Osteocyte (in vitro differentiated cells): ENCODE measurements around the gene CADM1. TPM values are rescaled to one million over a fixed set of nuclear protein-coding genes. Genes with fewer than 3 reads are reported as not detected.

Experiments used
- DNase-seq: peaks from one replicate; pipeline ENCODE4 v3.0.0; 2021; ENCODE audit warnings: mixed read lengths; ENCODE audit not compliant: unreplicated experiment; ENCODE audit errors: extremely low spot score
- H3K27ac Mint-ChIP-seq: one replicate; pipeline ENCODE4 v1.8.0; 2021; ENCODE audit warnings: mild to moderate bottlenecking, mixed read lengths; ENCODE audit not compliant: unreplicated experiment
- H3K27me3 Mint-ChIP-seq: one replicate; pipeline ENCODE4 v1.8.0; 2021; ENCODE audit warnings: mixed read lengths; ENCODE audit not compliant: unreplicated experiment
- H3K36me3 Mint-ChIP-seq: one replicate; pipeline ENCODE4 v1.8.0; 2021; ENCODE audit warnings: mixed read lengths; ENCODE audit not compliant: unreplicated experiment
- H3K4me1 Mint-ChIP-seq: one replicate; pipeline ENCODE4 v1.8.0; 2021; ENCODE audit warnings: mixed read lengths; ENCODE audit not compliant: unreplicated experiment
- H3K4me3 Mint-ChIP-seq: one replicate; pipeline ENCODE4 v1.8.0; 2021; ENCODE audit warnings: mild to moderate bottlenecking, moderate library complexity, mixed read lengths; ENCODE audit not compliant: unreplicated experiment
- H3K9me3 Mint-ChIP-seq: one replicate; pipeline ENCODE4 v1.8.0; 2021; ENCODE audit warnings: mixed read lengths; ENCODE audit not compliant: unreplicated experiment
- total RNA-seq: library from RNA; stranded (reverse); gene quantifications from 2 replicates; pipeline ENCODE4 v1.2.1, GENCODE V29; 2021
- TF ChIP-seq, protein P1 (sequence below): fragments of 200-600 bp; sonication (generic); IDR thresholded peaks from 2 replicates; pipeline ENCODE4 v1.5.0; 2021; ENCODE audit warnings: antibody characterized with exemption, mild to moderate bottlenecking, moderate library complexity

The CADM1 gene
- total RNA-seq, 1 donor from 2014 or later = 24.2 TPM

DNA sequence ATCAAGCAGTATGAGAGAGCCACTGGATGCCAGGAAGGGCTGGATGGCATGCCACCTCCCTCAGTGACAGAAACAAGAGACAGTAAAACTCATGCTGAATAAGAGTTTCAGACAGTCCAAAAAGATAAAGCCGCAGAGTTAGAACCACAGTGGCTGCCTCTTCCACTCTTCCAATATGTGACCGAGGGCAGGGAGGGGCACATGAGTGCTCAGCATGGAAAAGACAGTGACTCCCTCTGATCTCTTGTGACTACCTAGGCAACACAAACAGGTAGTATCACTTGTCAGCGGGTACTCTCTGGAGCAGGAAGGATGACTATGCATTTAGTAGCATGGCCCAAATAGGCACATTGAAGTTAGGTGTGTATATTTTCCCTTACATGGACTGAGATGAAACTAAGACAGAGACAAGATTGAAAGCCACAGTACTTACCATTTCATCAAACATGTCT is 295.4 kb downstream of the CADM1 start:
- H3K36me3 Mint-ChIP-seq = no peaks in the 10 kb centered on the region
- TF ChIP-seq, protein P1, sequence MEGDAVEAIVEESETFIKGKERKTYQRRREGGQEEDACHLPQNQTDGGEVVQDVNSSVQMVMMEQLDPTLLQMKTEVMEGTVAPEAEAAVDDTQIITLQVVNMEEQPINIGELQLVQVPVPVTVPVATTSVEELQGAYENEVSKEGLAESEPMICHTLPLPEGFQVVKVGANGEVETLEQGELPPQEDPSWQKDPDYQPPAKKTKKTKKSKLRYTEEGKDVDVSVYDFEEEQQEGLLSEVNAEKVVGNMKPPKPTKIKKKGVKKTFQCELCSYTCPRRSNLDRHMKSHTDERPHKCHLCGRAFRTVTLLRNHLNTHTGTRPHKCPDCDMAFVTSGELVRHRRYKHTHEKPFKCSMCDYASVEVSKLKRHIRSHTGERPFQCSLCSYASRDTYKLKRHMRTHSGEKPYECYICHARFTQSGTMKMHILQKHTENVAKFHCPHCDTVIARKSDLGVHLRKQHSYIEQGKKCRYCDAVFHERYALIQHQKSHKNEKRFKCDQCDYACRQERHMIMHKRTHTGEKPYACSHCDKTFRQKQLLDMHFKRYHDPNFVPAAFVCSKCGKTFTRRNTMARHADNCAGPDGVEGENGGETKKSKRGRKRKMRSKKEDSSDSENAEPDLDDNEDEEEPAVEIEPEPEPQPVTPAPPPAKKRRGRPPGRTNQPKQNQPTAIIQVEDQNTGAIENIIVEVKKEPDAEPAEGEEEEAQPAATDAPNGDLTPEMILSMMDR = no peak
- no peak overlapping the region for H3K4me3 Mint-ChIP-seq
- H3K27me3 Mint-ChIP-seq = no peaks in the 10 kb centered on the region
- H3K4me1 Mint-ChIP-seq = no peaks in the 10 kb centered on the region
- H3K9me3 Mint-ChIP-seq = no peaks in the 10 kb centered on the region
- DNase-seq = no peak
- no peak overlapping the region for H3K27ac Mint-ChIP-seq

DNA sequence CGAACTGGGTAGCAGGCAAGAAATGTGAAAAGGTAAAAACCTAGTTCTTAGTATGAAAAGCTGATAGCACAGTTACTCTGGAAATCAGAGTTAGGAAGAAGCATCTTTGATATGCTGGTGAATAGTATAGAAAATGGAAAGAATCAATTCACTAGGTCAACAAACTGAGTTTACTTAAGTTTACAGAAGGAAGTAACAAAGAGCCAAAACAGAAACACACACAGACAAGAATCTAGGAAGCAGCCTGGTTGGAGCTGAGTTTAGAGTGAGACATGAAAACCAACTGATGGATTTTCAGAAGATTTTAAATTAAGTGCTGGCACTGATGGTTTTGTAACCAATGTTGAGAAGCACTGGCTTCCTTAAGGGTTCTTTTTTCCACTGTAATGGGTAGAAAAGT is 296.3 kb downstream of the CADM1 start:
- no peak overlapping the region for H3K4me3 Mint-ChIP-seq
- H3K4me1 Mint-ChIP-seq = peaks cover 5% of the 10 kb centered on the region
- no peak for DNase-seq
- no peak overlapping the region for H3K27ac Mint-ChIP-seq
- H3K27me3 Mint-ChIP-seq = no peaks in the 10 kb centered on the region
- H3K9me3 Mint-ChIP-seq = no peaks in the 10 kb centered on the region
- no peaks in the 10 kb centered on the region for H3K36me3 Mint-ChIP-seq
- TF ChIP-seq, protein P1 = no peak

DNA sequence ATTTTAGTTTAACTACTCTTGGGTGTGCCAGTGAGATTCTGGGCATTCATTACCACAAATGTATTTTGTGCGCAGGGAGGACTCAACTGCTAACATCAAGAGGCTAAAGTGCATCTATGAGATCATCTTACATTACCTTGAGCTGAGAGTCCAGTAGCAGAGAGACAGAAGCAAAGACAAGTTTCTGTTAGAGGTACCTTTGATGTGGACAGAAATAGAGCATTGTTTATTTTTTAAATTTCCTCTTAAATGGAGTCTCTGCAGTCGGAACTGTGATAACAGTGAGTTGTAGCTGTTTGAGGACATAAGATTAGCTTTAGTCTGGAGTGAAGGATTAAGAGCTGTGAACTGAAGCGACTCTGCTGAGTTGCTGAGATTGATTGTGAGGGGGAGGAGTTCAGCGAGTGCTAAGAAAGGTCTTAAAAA is 297.0 kb downstream of the CADM1 start:
- TF ChIP-seq, protein P1 = no peak
- Mint-ChIP-seq H3K27me3 (no peaks in the 10 kb centered on the region), H3K36me3 (no peaks in the 10 kb centered on the region), H3K27ac (no peak overlapping the region), H3K9me3 (no peaks in the 10 kb centered on the region), H3K4me3 (no peak overlapping the region), H3K4me1 (peaks cover 12% of the 10 kb centered on the region)
- DNase-seq = no peak

DNA sequence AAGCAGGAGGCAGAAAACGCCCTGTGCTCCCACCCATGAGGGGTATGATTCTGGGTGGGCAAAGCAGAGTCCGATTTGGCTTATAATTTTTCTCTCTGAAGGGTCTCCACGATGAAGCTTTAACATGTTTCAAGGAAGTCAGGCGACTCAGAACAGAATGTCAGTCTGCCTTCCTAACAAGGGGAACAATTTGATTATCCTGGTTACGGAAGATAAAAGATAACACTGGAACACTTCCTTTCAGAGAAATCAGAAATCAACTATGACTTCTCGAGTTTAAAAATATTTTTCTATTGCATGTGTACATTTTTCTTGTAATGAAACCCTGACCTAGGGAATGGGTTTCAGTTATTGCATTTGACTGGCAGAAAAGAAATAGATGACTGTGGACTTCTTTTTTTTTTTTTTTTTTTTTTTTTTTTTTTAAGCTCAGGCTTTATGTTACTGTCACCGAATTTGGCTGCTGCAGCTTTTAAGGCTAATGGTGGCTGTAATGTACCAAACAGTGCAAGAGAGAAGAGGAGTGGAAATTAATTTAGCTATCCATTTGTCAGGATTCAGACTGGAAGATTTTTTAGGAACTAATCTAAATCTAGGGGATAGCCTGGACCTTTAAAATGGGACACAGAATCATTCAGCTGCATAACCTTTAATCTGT is 297.7 kb downstream of the CADM1 start:
- TF ChIP-seq, protein P1 = no peak
- no peak for DNase-seq
- no peak overlapping the region for H3K27ac Mint-ChIP-seq
- no peaks in the 10 kb centered on the region for H3K36me3 Mint-ChIP-seq
- H3K27me3 Mint-ChIP-seq = no peaks in the 10 kb centered on the region
- no peaks in the 10 kb centered on the region for H3K9me3 Mint-ChIP-seq
- H3K4me1 Mint-ChIP-seq = peaks cover 18% of the 10 kb centered on the region
- no peak overlapping the region for H3K4me3 Mint-ChIP-seq

DNA sequence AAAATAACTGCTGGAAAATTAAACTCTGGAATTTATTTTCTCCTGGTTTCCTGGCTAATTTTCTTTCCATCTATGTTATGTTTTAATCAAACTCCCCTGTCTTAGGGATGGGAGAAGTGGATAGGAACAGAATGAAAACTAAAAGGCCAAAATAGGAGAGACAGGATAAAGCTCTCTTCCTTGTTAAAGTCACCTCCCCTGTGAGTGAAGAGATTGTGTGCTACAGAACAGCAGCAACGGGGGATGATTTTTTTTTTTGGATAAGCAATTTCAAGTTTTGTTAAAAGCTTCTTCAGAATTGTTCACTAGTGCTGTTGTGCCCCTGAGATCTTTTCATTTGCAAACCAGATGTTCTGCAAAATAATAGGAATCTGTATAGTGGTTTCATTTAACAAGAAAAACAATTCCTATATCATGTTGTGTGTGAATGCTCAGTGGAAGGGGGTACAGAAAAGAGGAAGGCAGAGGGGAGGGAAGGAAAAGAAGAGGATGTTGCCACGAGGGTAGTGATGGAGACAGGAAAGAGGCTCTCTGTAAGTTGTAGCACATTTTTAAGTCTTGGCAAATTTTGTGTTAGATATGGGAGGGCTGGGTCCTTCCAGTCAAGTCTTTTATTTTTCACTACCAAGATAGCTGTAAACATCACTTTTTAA is 301.2 kb downstream of the CADM1 start:
- no peaks in the 10 kb centered on the region for H3K27me3 Mint-ChIP-seq
- DNase-seq = no peak
- H3K36me3 Mint-ChIP-seq = no peaks in the 10 kb centered on the region
- H3K4me3 Mint-ChIP-seq = no peak overlapping the region
- TF ChIP-seq, protein P1 = no peak
- H3K4me1 Mint-ChIP-seq = peaks cover 50% of the 10 kb centered on the region
- H3K27ac Mint-ChIP-seq = no peak overlapping the region
- no peaks in the 10 kb centered on the region for H3K9me3 Mint-ChIP-seq
